Keratinocyte (primary cell): ENCODE measurements around the gene CNTNAP2. TPM values are rescaled to one million over a fixed set of nuclear protein-coding genes. Genes with fewer than 3 reads are reported as not detected.

ENCODE experiments used
- DNase-seq: peaks from one replicate; pipeline ENCODE4 v3.0.0-alpha.2; 2011; ENCODE audit warnings: low read depth, missing footprints, low spot score
- FAIRE-seq: peaks from 2 replicates; lab custom pipeline; 2011; peaks lifted over from hg19 to GRCh38; lab: Jason Lieb, UNC
- H2AFZ ChIP-seq: 2 replicates; pipeline ENCODE4 v1.6.0; 2012; ENCODE audit warnings: low read length, control low read depth, inconsistent platforms; ENCODE audit not compliant: control insufficient read depth
- H3K27ac ChIP-seq: 2 replicates; pipeline ENCODE4 v1.5.1; 2011; ENCODE audit warnings: low read length; ENCODE audit not compliant: control insufficient read depth, insufficient read depth
- H3K27me3 ChIP-seq: 3 replicates; pipeline ENCODE4 v1.6.0; 2011; ENCODE audit warnings: low read length; ENCODE audit not compliant: control insufficient read depth, insufficient read depth; ENCODE audit errors: extremely low read depth
- H3K36me3 ChIP-seq, 2 experiments: 2 replicates in 1 of 2; 3 replicates in 1 of 2; pipeline ENCODE4 v1.5.1; 2011; ENCODE audit warnings: low read length in 2 of 2, mild to moderate bottlenecking in 1 of 2; ENCODE audit not compliant: control insufficient read depth in 2 of 2, insufficient read depth in 2 of 2; ENCODE audit errors: extremely low read depth in 1 of 2
- H3K4me1 ChIP-seq: 3 replicates; pipeline ENCODE4 v1.5.1; 2011; ENCODE audit warnings: low read length; ENCODE audit not compliant: control insufficient read depth, insufficient read depth; ENCODE audit errors: extremely low read depth
- H3K4me2 ChIP-seq: 3 replicates; pipeline ENCODE4 v1.6.0; 2011; ENCODE audit warnings: low read depth, low read length; ENCODE audit not compliant: control insufficient read depth, insufficient read depth; ENCODE audit errors: extremely low read depth
- H3K4me3 ChIP-seq, 3 experiments: fragments of 200-600 bp in 1 of 3; sonication (generic) in 1 of 3; 2 replicates in 2 of 3; 3 replicates in 1 of 3; pipeline ENCODE4 v1.5.1; 2011 to 2016; ENCODE audit warnings: low read length in 3 of 3, mild to moderate bottlenecking in 3 of 3, control low read depth in 2 of 3, inconsistent platforms in 1 of 3, low read depth in 1 of 3, mixed read lengths in 1 of 3, mixed run types in 1 of 3, moderate library complexity in 1 of 3; ENCODE audit not compliant: control insufficient read depth in 2 of 3, insufficient read depth in 2 of 3; ENCODE audit errors: extremely low read depth in 1 of 3
- H3K79me2 ChIP-seq: 2 replicates; pipeline ENCODE4 v1.6.0; 2012; ENCODE audit warnings: low read length; ENCODE audit not compliant: control insufficient read depth, insufficient read depth
- H3K9ac ChIP-seq: 3 replicates; pipeline ENCODE4 v1.6.0; 2011; ENCODE audit warnings: low read length; ENCODE audit not compliant: control insufficient read depth, insufficient read depth; ENCODE audit errors: extremely low read depth
- H3K9me1 ChIP-seq: 3 replicates; pipeline ENCODE4 v1.6.0; 2011; ENCODE audit warnings: low read length; ENCODE audit not compliant: control insufficient read depth, insufficient read depth; ENCODE audit errors: extremely low read depth
- H3K9me3 ChIP-seq: 2 replicates; pipeline ENCODE4 v1.5.1; 2012; ENCODE audit warnings: low read depth, low read length; ENCODE audit not compliant: control insufficient read depth
- H4K20me1 ChIP-seq: 3 replicates; pipeline ENCODE4 v1.6.0; 2011; ENCODE audit warnings: low read length; ENCODE audit not compliant: control insufficient read depth, insufficient read depth; ENCODE audit errors: extremely low read depth
- EZH2 ChIP-seq: IDR thresholded peaks from one replicate; pipeline ENCODE4 v1.6.1; 2012; ENCODE audit warnings: inconsistent platforms, mild to moderate bottlenecking, low read length, moderate library complexity
- dilution Hi-C: fragments of 300-500 bp; cut with MboI; formaldehyde crosslinking; loops from one replicate; pipeline ENCODE4 v1.7.0; 2020; ENCODE audit warnings: low sequenced_read_pairs; ENCODE audit not compliant: extremely low pct_ligation_motif_present
- polyA plus RNA-seq, 5 experiments: library from polyadenylated mRNA; depleted of rRNA in 3 of 5; stranded (reverse) in 3 of 5; stranded (forward) in 1 of 5; unstranded in 1 of 5; fragments of >200 nt; gene quantifications; 1 replicate in 1 of 5; 2 replicates in 3 of 5; 3 replicates in 1 of 5; pipeline versions ENCODE4 v1.2.1 to v1.2.3, GENCODE V29; 2011 to 2012; ENCODE audit warnings: missing spikeins in 2 of 5, low read depth in 1 of 5, low replicate concordance in 1 of 5
- TF ChIP-seq, protein P1 (sequence below), 3 experiments: IDR thresholded peaks in 1 of 3; conservative IDR thresholded peaks in 1 of 3; optimal IDR thresholded peaks in 1 of 3; 2 replicates in 2 of 3; 3 replicates in 1 of 3; pipeline versions ENCODE3 to v1.5.1; 2011; ENCODE audit warnings: low read length in 3 of 3, mild to moderate bottlenecking in 3 of 3, moderate library complexity in 2 of 3, control low read depth in 1 of 3, inconsistent platforms in 1 of 3; ENCODE audit not compliant: insufficient read depth in 2 of 3; ENCODE audit errors: extremely low read depth in 1 of 3

CNTNAP2 gene
- polyA plus RNA-seq, 1 donor (not counting 4 experiments of a cell fraction or from before 2014, with no cell fraction given), result 1.4 TPM

DNA sequence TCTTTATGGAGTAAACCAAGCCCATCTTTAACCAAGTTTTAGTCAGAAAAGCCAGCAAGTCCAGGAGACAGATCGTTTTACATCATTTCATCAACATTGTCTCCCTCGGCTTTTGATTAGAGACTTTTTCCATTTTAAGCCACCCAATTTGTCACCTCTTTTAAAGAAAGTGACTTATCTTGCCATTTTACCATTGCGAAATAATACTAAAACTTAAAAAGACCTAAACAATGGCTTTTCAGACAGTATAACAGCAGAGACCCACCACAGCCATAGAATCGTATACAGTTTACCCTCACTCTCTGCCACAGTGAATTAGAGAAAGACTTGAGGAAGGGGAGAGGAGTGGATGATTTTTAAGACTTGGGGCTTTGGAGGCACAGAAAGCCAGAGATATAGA is 2114.3 kb downstream of the CNTNAP2 start:
- H3K9me1 ChIP-seq, result no peaks in the 10 kb centered on the region

DNA sequence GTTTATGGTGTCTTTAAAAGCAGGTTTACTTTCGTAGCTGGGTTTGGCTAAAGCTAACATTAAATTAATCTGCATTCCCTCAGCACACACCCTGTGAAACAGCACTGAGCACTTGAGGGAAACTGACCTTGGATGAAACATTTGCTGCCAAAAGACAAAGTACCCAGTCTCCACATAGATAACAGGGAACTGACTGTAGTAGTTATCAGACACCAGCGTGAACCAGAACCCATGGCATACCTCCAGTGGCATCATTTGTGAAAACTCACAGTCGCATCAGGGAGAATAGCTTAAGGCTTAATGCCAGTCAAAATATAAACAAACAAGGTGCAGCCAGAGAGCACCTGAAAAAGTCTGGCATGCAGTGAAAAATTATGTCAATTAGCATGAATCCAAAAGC is 2116.2 kb downstream of the CNTNAP2 start:
- H3K4me3 ChIP-seq, result no peak overlapping the region
- no peaks in the 10 kb centered on the region for H3K9me1 ChIP-seq
- no peak overlapping the region for H3K27ac ChIP-seq
- H3K4me2 ChIP-seq, result no peak overlapping the region
- no peaks in the 10 kb centered on the region for H3K79me2 ChIP-seq
- FAIRE-seq (no peak), DNase-seq (no peak)
- H3K9ac ChIP-seq, result no peak overlapping the region
- TF ChIP-seq EZH2, result no peak
- TF ChIP-seq, protein P1, sequence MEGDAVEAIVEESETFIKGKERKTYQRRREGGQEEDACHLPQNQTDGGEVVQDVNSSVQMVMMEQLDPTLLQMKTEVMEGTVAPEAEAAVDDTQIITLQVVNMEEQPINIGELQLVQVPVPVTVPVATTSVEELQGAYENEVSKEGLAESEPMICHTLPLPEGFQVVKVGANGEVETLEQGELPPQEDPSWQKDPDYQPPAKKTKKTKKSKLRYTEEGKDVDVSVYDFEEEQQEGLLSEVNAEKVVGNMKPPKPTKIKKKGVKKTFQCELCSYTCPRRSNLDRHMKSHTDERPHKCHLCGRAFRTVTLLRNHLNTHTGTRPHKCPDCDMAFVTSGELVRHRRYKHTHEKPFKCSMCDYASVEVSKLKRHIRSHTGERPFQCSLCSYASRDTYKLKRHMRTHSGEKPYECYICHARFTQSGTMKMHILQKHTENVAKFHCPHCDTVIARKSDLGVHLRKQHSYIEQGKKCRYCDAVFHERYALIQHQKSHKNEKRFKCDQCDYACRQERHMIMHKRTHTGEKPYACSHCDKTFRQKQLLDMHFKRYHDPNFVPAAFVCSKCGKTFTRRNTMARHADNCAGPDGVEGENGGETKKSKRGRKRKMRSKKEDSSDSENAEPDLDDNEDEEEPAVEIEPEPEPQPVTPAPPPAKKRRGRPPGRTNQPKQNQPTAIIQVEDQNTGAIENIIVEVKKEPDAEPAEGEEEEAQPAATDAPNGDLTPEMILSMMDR (optimal IDR thresholded peaks at IDR 0.05 in 1 of 3, IDR thresholded peaks at IDR 0.05 in 1 of 3, conservative IDR thresholded peaks at IDR 0.05 in 1 of 3; ENCODE audit: extremely low read depth in 1 of 3, insufficient read depth in 2 of 3, low read length in 3 of 3), result no peak
- H4K20me1 ChIP-seq, result no peaks in the 10 kb centered on the region
- no peaks in the 10 kb centered on the region for H3K9me3 ChIP-seq
- no peak overlapping the region for H2AFZ ChIP-seq
- dilution Hi-C loops, result no loop called here
- H3K27me3 ChIP-seq, result no peaks in the 10 kb centered on the region
- no peaks in the 10 kb centered on the region for H3K36me3 ChIP-seq
- no peaks in the 10 kb centered on the region for H3K4me1 ChIP-seq

More for the DNA sequence above, 2114.3 kb downstream of the CNTNAP2 start:
- TF ChIP-seq, protein P1 (optimal IDR thresholded peaks at IDR 0.05 in 1 of 3, IDR thresholded peaks at IDR 0.05 in 1 of 3, conservative IDR thresholded peaks at IDR 0.05 in 1 of 3; ENCODE audit: extremely low read depth in 1 of 3, insufficient read depth in 2 of 3, low read length in 3 of 3), result no peak
- TF ChIP-seq EZH2, result no peak
- H3K9ac ChIP-seq, result no peak overlapping the region
- DNase-seq (no peak), FAIRE-seq (no peak)
- H3K79me2 ChIP-seq, result no peaks in the 10 kb centered on the region
- no peaks in the 10 kb centered on the region for H4K20me1 ChIP-seq
- H3K27me3 ChIP-seq, result no peaks in the 10 kb centered on the region
- H3K4me2 ChIP-seq, result no peak overlapping the region
- no peak overlapping the region for H2AFZ ChIP-seq
- H3K4me3 ChIP-seq, result no peak overlapping the region
- H3K4me1 ChIP-seq, result no peaks in the 10 kb centered on the region
- no peak overlapping the region for H3K27ac ChIP-seq
- H3K36me3 ChIP-seq, result no peaks in the 10 kb centered on the region
- H3K9me3 ChIP-seq, result no peaks in the 10 kb centered on the region
- dilution Hi-C loops, result no loop called here
